Left colon (tissue), 2 donors: Measurements from ENCODE around the gene TRIM45. TPM values are rescaled to one million over a fixed set of nuclear protein-coding genes. Genes with fewer than 3 reads are reported as not detected.
"Not testable (repeated sequence)": the region's sequence is repeated elsewhere in the genome, so short reads cannot be mapped to it uniquely, and the experiment has no call there.

Source experiments
- ATAC-seq: fragments of 200-7000 bp; cut with Tn5 transposase; one replicate; pipeline ENCODE4 v1.9.1; 2020; ENCODE audit warnings: mild to moderate bottlenecking, moderate library complexity
- DNase-seq, 2 donors: peaks; one replicate each; pipeline ENCODE4 v3.0.0-alpha.2; 2020
- intact Hi-C, 2 donors: fragments of 100-400 bp; cut with DNase I in 1 of 2; cut with micrococcal nuclease in 1 of 2; formaldehyde crosslinking; loops; one replicate each; pipeline versions ENCODE4 v1.11.2 to v1.14.0; 2022; cut with DNase I, micrococcal nuclease
- long read RNA-seq: library from polyadenylated mRNA; unstranded; transcript quantifications from one replicate; pipeline ENCODE4 v2.0.0, GENCODE V29; 2021
- total RNA-seq, 2 donors: library from RNA; stranded (reverse); fragmentation: NEBNext Ultra II Directional; extraction: Animal tissue kit (Norgen Biotek cat#: 25700); gene quantifications; one replicate each; pipeline ENCODE4 v1.2.1, GENCODE V29; 2021
- donor health status: DM: no; HTN: no; CAD: no.
- donor health status: DM: yes; HTN: yes; CAD: no.

The TRIM45 gene, protein sequence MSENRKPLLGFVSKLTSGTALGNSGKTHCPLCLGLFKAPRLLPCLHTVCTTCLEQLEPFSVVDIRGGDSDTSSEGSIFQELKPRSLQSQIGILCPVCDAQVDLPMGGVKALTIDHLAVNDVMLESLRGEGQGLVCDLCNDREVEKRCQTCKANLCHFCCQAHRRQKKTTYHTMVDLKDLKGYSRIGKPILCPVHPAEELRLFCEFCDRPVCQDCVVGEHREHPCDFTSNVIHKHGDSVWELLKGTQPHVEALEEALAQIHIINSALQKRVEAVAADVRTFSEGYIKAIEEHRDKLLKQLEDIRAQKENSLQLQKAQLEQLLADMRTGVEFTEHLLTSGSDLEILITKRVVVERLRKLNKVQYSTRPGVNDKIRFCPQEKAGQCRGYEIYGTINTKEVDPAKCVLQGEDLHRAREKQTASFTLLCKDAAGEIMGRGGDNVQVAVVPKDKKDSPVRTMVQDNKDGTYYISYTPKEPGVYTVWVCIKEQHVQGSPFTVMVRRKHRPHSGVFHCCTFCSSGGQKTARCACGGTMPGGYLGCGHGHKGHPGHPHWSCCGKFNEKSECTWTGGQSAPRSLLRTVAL
- total RNA-seq = 1 to 10 TPM; 1.3 to 1.6 TPM
- long read RNA-seq, partial matches to known transcripts = 0 of 2 reads
- long read RNA-seq, other reads (novel, unspliced or antisense) = 1 of 2 reads

DNA sequence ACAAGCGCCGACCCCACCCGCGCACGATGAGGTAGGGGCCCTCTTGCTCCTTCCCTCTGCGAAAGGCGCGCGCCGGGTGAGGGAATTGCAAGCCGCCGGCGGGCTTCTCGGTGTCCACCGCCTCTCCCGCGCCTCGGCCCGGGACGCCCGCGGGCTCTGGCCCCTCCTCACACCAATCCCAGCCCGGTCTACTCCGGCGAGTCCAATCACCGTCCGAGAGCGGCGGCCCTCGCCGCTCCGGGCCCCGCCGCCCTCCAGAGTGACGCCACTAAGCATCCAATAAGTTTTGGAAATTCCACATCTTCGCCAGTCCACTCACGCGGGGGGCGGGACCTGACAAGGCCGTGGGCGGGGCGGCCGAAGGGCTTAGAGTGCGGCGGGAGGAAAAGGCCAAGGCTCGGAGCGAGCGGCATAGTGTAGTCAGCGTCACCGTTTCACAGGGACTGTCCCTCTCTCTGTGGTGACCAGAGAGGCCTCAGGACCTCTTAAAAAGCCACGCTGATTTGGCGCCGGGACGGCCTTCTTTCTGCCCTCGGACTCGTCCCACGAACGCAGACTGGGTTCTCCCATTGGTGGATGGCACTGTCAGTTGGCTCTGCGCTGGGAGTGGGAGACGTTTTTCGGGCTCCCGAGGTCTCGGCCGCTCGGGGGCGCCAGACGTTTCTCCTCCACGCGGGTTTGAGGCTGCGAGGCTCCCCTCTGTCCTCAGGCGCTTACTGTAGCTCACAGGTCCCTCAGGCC, at the start of gene TRIM45:
Gene TRIM45, minus strand, starts transcription at position 161 of the 741 bp plus-strand sequence. CDS start 548 bp downstream, outside the sequence.
- intact Hi-C loops = no loop called here
- ATAC-seq = peak; percentile 96
- peak; percentile 95 to 98 for DNase-seq

DNA sequence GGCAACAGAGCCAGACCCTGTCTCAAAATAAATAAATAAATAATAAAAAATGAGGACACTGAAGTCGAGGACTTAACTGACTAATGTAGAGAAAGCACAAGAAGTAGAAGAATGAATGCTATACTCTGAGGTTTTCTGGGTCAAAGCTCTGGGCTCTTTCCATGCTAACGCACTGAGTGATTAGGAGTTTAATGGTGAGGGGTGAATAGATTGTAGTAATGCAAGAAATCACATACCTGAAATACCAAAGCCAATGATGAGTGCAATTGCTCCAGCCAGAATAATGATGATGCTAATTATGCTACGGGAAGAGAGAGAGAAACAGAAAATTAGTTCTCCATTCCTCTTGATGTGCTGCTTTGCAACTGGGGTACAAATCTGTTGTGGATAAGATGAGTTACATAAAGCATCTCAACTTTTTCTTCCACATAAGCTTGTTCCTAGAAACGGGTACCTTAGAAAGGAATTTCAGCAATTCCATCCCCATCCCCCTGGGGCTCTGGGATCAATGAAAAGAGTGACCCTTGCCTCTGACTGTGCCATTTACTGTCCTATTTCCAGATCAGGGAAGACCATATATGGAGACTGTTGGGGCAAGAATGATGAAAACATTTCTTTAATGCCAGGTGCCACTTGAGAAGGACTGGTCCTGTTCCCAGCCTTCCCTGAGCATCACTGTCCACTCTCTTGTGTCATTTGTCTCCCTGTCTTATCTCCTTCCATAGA, 48.5 kb upstream of the TRIM45 start:
- DNase-seq (no peak), ATAC-seq (no peak)
- intact Hi-C loops = no loop called here

DNA sequence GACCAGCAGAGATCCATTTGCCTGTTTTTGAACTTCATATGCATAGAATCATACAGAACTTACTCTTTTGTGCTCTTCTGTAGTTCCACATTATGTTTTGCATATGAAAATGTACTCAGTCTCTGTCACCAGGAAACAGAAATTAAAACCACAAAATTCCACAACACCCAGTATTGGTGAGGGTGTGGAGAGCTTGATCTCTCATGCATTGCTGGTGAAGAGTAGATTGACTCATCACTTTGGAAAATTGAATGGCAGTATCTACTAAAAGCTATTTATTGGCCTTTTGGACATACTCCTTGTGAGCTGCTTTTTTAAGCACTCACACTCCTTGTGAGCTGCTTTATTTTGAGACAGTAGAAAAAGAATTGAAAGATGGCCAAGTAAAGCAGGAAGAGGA, 45.9 kb upstream of the TRIM45 start:
- DNase-seq = no peak
- ATAC-seq = no peak
- intact Hi-C loops = no loop called here

DNA sequence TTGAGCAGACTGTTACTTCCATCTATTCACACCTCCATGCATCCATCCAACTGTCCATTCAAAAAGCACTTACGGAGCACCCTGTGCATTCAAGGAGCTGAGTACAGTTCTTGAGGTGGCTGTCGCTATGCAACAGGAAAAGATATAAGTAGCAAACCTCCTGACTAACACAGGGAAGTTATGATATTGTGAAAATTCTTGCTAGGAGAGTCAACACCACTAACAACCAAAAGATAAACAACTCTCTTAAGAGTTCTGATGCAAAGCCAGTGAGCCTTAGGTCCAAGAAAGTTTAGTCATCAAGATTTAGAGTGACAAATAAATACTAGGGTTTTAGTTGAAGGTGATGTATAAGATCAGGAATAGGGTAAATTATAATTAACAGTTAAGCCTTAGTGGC, 44.5 kb upstream of the TRIM45 start:
- DNase-seq (no peak), ATAC-seq (no peak)

DNA sequence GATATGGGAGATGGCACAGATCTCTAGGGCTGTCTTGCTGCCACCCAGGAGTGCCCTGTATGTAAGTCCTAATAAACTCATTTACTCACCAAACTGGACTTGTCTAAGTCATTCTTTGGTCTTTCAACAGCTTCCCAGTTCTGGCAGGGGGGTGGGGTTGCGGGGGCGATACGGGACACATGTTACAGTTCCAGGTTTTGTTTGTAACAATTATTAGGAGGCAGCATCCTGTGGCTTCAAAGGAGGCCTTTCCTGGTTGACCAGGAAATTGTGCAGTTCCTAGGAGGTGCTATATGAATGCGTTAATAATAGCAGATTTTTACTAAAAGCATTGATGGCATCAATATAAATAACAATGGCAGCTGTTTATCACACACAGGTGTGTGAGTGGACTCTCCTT, 42.7 kb upstream of the TRIM45 start:
- ATAC-seq (no peak), DNase-seq (no peak)
- intact Hi-C loops = no loop called here

More for the DNA sequence above, 44.5 kb upstream of the TRIM45 start:
- intact Hi-C loops = no loop called here

DNA sequence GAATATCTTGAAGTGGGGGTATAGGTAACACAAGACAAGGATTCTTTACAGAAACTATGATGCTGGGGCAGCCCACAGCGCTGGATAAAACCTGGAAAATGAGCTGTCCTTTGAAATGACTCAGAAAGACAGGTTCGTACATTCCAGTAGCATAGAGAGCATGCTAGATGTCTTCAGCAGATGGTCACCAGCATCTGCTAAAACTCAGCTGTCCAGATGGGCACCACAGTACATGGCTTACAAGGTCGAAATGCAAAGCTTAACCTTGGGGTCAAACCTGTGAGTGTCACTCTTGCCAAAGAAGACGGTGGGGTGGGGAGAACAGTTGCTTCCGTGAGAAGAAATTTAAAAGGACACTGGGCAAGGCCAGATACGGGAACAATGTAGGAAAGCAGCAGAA, 41.3 kb upstream of the TRIM45 start:
- intact Hi-C loops = no loop called here
- ATAC-seq (no peak), DNase-seq (no peak)

DNA sequence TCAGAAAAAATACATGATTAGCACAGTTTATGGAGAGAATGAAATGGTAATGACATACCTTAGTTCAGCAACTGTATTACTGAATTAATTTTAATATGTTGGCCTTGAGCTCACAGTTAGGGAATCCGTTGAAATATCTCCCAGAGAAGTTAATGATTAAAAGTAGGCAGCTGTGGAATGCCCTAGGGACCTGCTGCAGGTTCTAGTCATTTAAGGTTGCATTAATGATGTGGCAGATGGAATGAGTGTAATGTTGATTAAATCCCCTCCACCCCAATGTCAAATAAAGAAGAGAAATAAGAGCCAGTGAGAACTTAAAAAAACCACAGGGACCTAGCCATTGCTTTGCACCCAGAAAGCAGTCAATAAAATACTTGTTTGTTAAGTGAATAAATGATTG, 40.3 kb upstream of the TRIM45 start:
- peak; percentile 62 for ATAC-seq
- DNase-seq = no peak
- intact Hi-C loops = no loop called here

DNA sequence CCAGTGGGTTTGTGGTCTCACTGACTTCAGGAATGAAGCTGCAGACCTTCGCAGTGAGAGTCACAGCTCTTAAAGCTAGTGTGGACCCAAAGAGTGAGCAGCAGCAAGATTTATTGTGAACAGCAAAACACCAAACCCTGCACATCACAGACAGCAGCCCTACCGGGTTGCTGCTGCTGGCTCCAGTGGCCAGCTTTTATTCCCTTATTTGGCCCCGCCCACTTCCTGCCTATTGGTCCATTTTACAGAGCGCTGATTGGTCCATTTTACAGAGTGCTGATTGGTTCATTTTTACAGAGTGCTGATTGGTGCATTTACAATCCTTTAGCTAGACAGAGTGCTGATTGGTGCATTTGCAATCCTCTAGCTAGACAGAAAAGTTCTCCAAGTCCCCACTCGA, 29.8 kb upstream of the TRIM45 start:
- DNase-seq, ATAC-seq, intact Hi-C loops: not testable (repeated sequence)

DNA sequence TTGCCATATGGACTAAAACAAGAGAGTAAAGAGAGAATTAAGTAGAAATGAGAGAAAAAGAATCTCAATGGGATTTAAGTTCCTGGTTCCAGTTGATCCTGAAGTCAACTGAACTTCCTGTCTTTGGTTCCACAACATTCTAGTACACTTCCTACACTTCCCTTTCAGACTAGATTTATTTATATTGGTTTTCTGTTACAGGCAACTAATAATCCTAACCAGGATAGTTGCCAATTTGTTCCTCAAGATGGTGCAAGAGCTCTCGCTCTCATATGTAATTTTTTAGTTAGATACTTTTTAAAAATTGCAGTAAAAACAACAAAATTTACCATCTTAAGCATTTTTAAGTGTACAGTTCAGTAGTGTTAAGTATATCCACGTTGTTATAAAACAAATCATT, 28.8 kb upstream of the TRIM45 start:
- no peak for DNase-seq
- ATAC-seq = no peak
- intact Hi-C loops = no loop called here

DNA sequence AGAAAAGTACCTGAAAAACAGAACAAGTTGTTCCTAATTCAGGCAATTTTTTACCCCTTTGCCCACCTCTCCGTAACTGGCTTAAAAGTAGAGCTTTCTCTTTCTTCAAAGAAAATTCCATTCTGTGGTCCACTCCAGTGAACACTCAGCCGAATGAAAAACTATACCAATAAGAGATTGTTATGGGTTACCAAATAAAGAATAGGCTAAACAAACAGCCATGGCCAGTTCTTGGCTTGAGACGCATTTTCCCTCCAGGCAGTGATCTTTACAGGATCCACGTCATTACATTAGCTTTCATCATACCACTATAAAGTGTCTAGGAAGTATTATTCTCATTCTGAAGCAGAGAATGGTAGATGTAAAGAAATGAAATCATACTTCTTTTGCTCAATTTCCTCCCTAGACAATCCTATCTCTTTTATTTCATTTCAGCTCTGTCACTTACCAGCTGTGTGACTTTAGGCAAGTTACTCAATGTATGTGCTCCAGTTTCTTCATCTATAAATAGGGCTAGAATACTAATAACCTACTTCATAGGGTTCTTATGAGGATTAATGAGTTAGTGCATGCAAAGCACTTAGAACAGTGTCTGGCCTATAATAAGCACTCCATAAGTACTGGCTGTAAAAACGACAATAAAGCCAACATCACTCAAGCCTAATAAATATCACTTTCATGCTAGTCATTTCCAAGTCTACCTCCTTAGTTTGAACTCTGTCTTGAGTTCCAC, 26.5 kb upstream of the TRIM45 start:
- intact Hi-C loops = no loop called here
- no peak for DNase-seq
- no peak for ATAC-seq

DNA sequence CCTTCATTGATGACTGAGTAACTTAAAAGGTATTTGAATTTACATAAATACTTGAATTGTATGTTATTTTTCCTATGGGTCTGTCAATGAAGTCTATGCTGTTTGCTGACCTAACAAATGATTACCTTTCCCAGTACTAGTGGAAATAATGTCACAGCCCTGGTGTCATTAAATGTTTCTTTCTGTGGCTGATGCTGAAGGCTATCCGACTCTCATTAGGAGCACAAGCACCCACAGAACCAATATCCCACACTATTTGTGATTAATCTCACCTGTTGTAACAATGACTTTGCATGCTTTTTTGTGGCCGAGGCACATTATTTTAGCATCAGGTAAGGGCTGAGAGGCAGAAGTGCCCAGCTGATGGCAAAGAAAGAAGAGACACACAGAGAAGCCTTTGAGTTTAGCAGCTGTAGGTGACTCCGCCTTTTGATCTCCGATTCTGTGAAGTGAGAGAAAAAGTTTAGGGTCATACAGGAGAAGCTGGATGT, 25.8 kb upstream of the TRIM45 start:
- no peak for ATAC-seq
- intact Hi-C loops = no loop called here

DNA sequence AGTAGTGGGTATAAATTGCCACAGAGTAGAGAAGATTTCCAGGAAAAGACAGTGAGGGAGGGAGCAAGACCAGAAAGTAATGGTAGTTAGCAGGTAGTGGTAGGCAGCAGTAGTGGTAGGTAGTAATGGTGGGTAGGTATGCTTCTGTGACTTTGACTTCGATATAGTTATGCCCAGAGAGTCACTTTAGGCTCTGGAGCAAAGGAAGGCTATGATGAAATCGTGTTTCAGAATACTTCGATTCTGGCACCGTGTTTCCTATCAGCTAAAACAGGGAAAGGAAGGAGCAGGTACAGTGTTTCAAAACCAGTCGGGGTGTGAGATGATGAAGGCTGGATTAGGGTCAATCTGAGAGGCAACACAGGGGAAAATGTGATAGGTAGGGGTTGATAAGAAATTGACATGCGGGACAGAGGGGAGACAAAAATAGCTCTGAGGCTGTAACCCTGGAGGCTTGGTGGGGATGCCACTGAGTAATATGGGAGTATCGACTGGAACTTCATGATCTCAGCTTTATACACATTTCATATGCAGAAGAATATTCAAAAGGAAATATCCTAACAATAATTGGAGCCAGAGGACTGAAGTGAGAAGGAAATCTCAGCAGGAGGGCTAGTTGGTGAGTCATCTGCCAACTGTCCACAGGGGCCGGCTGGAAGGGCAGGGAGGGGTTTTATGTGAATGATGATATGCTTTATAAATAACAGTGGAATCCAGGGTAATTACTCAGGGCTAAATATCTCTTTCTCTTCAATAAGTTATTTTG, 25.2 kb upstream of the TRIM45 start:
- DNase-seq = no peak
- intact Hi-C loops = no loop called here
- ATAC-seq = no peak

More for the DNA sequence above, 25.8 kb upstream of the TRIM45 start:
- DNase-seq = no peak

DNA sequence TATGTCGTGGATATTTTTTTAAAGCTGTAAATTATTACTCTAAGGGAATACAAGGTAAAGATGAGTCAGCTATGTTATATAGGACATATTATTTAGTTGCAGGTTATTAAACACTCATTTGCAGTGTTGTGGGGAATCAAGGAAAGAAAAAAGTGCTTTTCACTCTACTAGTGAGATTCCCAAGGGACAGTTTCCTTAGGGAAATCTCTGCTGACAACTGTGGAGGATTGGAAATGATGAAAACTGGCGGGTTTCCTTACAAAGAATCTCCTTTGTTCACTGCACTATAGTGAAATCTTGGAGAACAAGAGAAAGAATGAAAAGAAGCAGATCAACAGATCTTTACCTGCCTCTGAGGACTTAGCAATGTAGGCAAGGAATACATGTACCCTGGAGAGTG, 24.5 kb upstream of the TRIM45 start:
- ATAC-seq = no peak
- DNase-seq = no peak
- intact Hi-C loops = no loop called here

DNA sequence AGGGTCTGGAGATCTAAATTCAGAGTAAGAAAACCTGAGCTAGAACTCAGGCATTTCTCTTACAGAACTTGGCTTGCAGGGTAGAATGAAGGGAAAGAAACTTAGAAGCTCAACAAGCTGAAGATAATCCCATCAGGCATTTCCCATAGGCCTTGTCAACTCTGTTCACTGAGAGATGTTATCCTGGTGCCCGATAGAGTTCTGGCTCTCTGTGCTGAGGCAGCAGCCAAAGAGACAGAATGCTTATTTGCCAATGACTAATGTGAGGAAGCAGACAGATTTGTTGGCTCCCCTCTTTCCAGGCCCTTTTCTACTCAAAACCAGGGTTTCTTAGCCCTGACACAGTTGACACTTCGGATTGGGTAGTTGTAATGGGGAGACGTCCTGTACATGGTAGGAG, 22.3 kb upstream of the TRIM45 start:
- ATAC-seq = no peak
- intact Hi-C loops = no loop called here
- DNase-seq = no peak

DNA sequence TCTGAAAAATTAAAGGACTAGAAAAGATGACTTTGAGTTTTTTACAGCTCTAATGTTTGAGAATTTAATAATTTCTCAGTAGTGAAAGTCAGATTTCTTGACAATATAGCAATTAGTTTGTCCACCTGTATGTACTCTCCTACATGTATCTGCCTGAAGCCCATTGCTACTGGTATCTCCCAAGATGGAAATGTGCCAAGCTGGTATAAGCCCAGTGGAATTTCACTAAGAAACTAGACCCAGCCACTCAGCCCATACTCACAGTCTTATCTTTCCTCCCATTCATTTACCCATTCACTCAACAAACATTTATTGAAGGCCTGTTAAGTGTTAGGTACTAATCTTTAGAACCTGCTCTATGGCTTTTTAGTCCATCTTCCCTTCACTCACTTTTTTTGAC, 21.6 kb upstream of the TRIM45 start:
- intact Hi-C loops = no loop called here
- ATAC-seq (no peak), DNase-seq (no peak)

DNA sequence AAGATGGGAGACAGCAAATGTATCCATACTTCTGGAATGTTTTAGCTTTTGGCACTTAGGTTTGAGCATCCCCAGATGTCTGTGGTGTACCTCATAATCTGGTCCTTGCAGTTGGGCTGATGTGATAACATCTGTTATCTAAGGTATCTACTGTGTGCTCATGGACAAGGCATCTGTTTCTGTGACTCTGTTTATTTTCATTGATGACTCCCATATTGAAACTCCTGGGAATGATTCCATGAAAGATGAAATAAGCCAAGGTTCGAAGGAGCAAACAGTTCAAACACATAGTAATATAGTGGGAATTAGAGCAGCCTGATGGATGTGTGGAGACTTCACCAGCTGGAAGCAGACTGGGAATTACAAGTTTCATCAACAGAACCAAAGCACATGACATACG, 20.7 kb upstream of the TRIM45 start:
- intact Hi-C loops = no loop called here
- ATAC-seq (no peak), DNase-seq (no peak)

DNA sequence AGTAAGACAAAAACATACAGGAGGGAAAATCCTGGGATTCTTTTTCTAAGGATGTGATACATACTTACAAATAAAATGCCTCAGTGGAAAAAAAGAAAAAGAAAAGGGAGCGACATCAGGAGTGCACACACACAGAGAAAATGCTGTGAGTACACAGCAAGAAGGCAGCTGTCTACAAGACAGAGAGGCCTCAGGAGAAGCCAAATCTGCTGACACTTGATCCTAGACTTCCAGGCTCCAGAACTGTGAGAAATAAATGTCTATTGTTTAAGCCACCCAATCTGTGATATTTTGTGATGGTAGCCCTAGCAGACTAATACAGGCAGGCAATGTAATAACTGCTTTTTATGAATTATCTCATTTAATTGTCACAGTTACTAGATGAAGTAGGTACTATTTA, 17.0 kb upstream of the TRIM45 start:
- DNase-seq (no peak), ATAC-seq (no peak)
- intact Hi-C loops = no loop called here

DNA sequence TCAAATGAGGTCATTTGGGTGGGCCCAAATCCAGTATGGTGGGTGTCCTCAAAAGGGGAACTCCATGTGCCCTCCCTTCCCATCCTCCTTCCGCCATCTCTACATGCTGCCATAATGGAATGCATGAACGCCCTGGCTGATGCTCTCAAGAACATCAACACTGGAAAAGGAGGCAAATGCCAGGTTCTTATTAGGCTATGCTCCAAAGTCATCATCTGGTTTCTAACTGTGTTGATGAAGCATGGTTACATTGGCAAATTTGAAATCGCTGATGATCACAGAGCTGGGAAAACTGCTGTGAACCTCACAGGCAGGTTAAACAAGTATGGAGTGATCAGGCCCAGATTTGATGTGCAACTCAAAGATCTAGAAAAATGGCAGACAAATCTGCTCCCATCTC, 16.6 kb upstream of the TRIM45 start:
- DNase-seq (no peak), ATAC-seq (no peak)
- intact Hi-C loops = no loop called here
